IPS-NIHi7 (cell line): ENCODE data around the gene FBN3.

ENCODE experiments used
- DNase-seq: peaks from one replicate; pipeline ENCODE4 v3.0.0; 2012; ENCODE audit warnings: mixed read lengths; ENCODE audit errors: extremely low spot score

Gene FBN3

GRCh38 chr19:8148410-8149260, 757 bp downstream of the FBN3 start:
- peak; percentile 93 for DNase-seq

GRCh38 chr19:8148088-8148409, 1.3 kb downstream of the FBN3 start:
- no peak for DNase-seq

- DNase-seq: no peak
These were observed 1.8 kb downstream of the FBN3 start for GRCh38 chr19:8147582-8147978.

- DNase-seq: no peak
These were observed 2.4 kb downstream of the FBN3 start for GRCh38 chr19:8146877-8147581.

GRCh38 chr19:8144273-8144995, 5.0 kb downstream of the FBN3 start:
- DNase-seq: no peak

GRCh38 chr19:8143041-8143440, 6.4 kb downstream of the FBN3 start:
- DNase-seq: peak; percentile 13

GRCh38 chr19:8142513-8142900, 6.9 kb downstream of the FBN3 start:
- no peak for DNase-seq

GRCh38 chr19:8141726-8142512, 7.5 kb downstream of the FBN3 start:
- DNase-seq: no peak

GRCh38 chr19:8138201-8138600, 11.2 kb downstream of the FBN3 start:
- no peak for DNase-seq

- DNase-seq: no peak
These were observed 12.0 kb downstream of the FBN3 start for GRCh38 chr19:8137425-8137824.

GRCh38 chr19:8135946-8136618, 13.3 kb downstream of the FBN3 start:
- no peak for DNase-seq

- no peak for DNase-seq
These were observed 16.4 kb downstream of the FBN3 start for GRCh38 chr19:8132858-8133458.

GRCh38 chr19:8131517-8131916, 17.9 kb downstream of the FBN3 start:
- DNase-seq: no peak

- peak; percentile 16 for DNase-seq
These were observed 20.3 kb downstream of the FBN3 start for GRCh38 chr19:8129061-8129618.

- no peak for DNase-seq
These were observed 20.8 kb downstream of the FBN3 start for GRCh38 chr19:8128551-8128950.

- no peak for DNase-seq
These were observed 22.1 kb downstream of the FBN3 start for GRCh38 chr19:8127311-8127710.

GRCh38 chr19:8126511-8126910, 22.9 kb downstream of the FBN3 start:
- DNase-seq: no peak

- peak; percentile 7 for DNase-seq
These were observed 23.4 kb downstream of the FBN3 start for GRCh38 chr19:8126008-8126407.

- no peak for DNase-seq
These were observed 25.7 kb downstream of the FBN3 start for GRCh38 chr19:8123683-8124082.

GRCh38 chr19:8120636-8121480, 28.5 kb downstream of the FBN3 start:
- DNase-seq: peak; percentile 67
